Activated CD8-positive, alpha-beta memory T cell treated with anti-CD3 and anti-CD28 coated beads for 4 hours (primary cell): ENCODE data around the gene SELENOF.
"Not testable (repeated sequence)": the region's sequence is repeated elsewhere in the genome, so short reads cannot be mapped to it uniquely, and the experiment has no call there.

ENCODE experiments used
- DNase-seq, 2 donors: peaks; one replicate each; pipeline ENCODE4 v3.0.0-alpha.2; 2020; ENCODE audit warnings: low read depth in 2 of 2

The SELENOF gene

DNA sequence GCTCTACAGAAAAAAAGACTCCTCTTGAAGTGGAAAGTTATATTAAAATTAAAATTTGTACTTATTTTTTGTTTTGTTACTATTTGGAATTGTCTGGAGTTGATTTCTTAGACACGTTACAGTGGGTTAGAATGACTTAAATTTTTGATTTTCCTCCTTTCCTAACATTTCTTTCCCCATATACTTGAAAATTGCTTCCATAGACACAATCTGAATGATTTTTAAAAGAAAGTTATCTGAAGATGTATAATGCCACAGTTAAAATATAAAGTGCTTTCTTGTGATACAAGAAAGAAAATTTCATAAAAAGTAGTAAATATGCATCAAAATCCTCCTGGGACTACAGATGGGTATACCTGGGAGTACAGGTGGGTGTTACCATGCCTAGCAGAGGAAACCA lies 2.8 kb upstream of the SELENOF start:
- no peak for DNase-seq

DNA sequence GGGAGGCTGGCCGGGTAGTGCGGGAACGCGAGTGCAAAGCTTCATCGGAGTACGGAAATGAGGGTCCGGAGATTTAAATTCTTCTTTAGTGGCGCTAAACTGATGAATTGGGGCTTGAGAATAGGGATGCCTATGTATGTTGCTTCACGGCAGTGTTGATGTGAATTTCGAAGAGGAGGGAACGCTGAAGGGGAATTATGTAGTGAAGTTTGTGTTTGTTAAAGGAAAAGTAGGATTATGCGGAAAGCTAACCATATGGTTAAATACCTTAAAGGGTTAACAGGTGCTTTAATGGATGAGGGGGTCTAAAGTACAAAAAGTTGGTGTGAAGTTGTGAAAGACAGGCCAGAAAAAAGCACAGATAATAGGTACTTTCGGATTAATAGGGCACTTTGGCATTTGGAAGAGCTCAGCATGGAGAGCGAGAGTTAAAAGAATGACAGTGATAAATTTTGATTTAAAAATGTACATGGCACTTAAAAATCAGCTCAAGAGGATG lies 1.9 kb upstream of the SELENOF start:
- DNase-seq: no peak

DNA sequence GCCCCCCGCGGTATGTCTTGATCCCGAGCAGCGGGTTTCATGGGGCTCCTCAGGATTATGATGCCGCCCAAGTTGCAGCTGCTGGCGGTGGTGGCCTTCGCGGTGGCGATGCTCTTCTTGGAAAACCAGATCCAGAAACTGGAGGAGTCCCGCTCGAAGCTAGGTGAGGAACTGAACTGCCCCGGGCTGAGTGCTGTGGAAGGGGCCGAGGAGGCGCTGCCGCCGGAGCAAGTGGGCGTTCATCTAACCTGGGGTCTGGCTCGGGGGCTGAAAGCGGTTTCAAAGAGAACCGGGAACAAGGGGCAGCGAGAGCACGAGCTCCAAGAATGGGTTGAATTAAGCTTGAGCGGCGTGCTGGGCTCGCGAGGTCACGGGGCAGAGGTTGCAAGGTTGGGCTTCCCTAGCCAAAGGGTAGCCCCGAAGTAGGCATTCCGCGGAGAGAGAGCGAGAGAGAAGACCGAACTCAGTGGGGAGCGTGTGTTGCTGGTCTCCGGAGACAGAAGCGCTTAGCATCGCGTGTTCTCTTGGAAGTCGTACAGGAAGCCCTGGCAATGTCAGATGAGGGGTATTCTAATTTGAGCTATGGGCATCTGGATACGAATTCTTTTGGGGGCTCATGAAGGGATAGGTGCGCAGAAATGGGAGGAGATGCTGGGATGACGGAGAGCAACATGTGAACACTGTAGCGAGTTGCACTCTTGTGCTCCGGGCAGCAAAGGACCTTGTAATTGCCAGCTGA lies 1.2 kb upstream of the SELENOF start:
- DNase-seq: peak; percentile 6 to 14

DNA sequence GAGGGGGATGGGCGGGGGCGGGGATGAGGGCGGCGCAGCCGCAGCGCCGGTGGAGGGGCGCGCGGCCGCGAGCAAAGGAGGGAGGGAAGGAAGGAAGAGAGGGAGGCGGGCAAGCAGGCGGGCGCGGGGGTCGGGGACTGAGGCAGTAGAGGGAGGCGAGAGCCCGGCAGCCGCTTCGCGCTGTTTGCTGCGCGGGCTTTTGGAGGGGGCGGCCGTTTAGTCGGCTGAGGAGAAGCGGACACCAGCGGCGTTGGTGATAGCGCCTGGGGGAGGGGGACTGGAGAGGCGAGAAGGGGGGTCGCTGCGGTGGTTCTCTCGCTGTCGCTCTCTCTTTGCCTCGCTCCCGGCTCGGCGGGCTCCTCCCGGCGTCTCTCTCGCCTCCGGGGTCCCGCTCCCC lies 673 bp upstream of the SELENOF start, which contains the start of gene HS2ST1:
HS2ST1 (plus strand) TSS at position 35 of the 397 bp plus-strand sequence.
- DNase-seq: no peak

DNA sequence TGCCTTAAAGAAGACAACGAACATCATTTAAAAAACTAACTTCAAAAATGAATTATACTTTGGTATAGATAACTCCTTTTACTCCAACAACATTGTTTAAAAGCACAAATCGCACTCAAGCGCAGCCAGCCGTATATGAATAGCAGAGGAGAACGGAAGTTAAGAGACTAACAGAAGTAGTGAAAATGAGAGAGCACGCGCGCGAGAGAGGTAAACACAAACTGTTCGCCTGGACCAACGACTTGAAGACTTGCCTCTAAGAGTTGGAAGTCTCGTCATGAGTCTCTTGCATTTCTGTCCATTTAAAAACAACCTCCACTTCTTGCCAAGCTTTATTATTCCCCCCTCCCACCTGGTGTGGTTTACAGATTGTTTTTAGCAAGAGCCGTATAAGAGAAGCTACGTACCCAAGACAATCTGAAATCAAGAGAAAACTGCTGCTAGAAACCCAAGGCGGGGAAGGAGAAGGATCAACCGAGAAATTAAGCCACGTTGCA lies 479 bp downstream of the SELENOF start:
- DNase-seq: peak in 1 of 2 donors; percentile 12

DNA sequence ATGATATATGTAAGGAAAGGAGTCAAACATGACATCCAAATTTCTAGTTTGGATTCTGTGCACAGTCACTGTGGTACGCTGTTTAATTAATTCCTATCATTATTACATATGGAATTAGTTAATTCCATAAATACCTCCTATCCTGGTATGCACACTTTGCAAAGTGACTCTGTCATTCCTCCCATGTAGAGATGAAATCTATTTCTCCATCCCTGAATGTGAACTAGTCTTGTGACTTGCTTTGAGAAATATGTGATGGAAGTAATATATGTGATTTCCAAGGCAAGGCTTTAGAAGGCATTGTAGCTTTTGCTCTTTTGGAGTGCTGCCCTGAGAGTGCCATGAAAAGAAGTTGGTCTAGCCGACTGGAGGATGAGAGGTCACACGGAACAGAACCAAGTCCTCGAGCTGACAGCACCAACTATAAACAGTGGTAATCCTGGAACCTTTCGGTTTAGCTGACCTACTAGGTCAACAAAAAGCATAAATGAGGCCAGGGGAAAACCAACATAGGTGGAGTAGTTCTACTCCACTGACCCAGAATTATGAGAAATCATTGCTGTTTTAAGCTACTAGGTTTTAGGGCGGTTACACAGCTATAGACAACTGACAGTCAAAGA lies 1.5 kb downstream of the SELENOF start:
- DNase-seq: no peak

DNA sequence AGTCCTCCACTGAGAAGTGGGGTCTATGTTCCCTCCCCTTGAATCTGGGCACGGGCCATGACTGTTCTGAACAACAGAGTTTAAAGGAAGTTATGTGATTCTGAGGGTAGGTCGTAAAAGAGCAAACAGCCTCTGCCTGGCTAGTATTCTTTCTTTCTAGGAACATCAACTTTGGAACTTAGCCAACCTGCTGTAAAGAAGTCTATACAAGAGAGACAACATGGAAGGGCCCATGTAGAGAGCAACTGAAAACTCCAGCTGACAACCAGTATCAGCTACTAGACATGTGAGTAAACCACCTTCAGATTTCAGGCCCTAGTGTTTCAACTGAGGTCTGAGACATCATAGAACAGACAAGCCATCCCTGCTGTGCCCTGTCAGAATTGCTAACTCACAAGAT lies 7.5 kb downstream of the SELENOF start:
- DNase-seq: no peak

DNA sequence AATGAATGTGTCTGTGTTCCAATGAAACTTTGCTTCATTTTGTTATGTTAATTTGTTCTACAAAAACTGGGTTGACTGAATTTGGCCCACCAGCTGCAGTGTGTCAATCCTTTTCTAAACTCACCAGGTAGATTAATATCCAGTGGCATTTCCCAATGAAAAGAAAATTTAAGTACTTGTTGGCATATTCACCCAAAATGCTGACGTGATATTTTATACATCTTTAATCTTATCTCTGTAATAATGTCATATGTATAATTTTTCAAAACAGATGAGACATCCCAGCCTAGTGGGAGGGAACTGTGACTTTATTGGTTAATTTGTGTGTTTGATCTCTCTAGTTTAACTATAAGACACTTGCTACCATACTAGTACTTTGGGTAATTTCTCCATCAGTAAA lies 8.1 kb downstream of the SELENOF start:
- DNase-seq: no peak

DNA sequence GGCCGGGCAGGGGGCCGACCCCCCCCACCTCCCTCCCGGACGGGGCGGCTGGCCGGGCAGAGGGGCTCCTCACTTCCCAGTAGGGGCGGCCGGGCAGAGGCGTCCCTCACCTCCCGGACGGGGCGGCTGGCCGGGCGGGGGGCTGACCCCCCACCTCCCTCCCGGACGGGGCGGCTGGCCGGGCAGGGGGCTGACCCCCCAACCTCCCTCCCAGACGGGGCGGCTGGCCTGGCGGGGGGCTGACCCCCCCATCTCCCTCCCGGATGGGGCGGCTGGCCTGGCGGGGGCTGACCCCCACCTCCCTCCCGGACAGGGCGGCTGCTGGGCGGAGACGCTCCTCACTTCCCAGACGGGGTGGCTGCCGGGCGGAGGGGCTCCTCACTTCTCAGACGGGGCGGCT lies 14.5 kb downstream of the SELENOF start:
- DNase-seq: not testable (repeated sequence)

DNA sequence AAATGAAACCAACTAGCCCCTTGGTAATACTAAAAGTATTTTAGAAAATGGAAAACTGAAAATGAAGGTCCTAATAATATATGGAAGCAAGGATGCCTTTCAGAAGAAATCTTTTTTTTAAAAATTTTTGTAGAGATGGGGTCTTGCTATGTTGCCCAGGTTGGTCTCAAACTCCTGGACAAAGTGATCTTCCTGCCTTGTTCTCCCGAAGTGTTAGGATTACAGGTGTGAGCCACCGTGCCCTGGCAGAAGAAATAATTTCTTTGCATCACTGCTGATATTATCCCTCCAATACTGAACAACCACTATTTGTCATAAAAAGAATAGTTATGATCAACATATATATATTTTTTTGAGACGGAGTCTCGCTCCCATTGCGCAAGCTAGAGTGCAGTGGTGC lies 25.6 kb downstream of the SELENOF start:
- no peak for DNase-seq

DNA sequence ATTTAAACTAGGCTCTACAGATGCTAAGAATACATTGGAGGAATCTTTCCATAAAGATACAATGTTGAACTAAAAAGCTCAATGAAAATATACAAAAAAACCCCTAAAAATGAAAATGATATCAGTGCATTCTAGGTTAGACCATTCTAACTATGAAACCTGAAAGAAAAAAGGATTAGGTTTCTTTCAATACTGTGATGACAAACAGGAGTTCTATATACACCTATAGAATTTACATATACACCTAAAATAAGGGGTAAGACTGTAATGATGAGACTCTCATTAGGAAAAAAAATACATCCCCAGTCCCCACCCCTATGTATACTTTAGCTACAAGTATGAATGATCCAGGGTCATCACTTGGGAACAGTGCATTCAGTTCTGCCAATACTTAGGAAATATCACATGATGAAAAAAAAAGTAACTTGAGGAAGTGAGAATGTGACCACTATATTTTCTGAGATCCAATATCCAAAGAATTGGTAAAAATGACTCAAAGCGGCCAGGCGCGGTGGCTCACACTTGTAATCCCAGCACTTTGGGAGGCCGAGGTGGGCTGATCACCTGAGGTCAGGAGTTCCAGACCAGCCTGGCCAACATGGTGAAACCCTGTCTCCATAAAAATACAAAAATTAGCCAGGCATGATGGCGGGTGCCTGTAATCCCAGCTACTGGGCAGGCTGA lies 26.3 kb downstream of the SELENOF start:
- no peak for DNase-seq

DNA sequence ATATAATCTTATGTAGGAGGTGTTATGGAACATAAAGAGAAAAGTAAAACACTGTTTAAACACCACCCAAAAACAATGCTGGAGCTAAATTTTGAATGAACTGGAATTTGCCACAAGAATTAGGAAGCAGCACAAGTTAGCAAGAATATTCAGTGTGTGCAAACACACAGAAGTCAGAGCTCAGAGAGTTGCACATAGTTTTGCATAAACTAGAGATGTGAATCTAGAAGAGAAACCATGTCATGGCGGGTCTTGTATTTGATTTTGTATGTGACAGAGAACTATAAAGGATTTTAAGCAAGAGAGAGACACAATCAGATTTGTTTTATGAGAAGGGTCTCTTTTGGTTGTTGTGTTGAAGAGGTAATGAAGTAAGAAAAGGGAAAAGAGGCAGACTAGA lies 38.2 kb downstream of the SELENOF start:
- DNase-seq: no peak

DNA sequence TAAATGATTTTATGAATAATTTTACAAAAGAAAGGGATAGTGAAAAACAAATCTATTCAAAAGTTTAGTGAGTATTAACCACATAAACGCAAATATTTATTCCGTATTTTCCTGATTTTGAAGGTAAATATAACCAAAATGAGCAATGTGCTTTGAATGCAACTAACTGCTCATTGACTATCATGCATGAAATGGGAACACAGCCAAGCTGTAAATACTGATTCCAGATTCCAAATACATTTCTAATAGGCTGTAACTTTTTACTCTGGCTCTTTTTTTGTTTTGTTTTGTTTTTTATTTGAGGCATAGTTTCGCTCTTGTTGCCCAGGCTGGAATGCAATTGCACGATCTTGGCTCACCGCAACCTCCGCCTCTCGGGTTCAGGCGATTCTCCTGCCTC lies 41.8 kb downstream of the SELENOF start:
- DNase-seq: no peak

DNA sequence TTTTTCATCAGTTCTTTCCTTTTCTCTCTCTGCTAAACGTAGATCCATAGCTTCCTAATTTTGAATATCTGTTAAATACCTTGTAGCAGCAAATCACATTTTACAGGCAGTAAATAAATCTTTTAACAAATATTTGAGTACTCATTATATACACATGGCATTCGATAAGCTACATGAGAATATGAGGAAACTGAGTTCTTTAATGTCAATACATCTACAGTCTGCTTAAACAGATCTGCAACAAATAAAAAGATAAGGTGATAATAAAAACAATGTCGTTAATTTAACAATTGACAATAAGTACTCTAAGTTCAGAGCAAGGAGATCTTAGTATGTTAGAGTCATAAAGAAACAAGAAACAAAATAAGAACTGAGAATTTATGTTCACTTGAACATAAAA lies 42.9 kb downstream of the SELENOF start:
- no peak for DNase-seq

DNA sequence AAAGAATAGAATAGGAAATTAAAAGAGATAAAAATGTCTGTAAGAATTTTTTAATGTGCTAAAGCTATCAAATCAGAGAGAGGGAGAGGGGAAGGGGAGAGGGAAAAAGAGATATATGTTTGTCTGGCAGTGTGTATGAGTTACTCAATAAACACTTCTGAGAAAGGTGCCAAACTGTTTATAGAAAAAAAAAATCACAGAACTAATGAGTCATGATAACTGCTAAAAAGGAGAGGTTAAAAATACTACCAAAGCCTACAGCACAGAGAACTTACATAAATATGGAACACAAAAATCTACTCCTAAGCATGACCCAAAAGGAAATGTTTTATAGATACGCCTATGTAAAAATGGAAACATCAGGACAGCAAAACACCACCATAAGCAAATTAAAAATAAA lies 45.4 kb downstream of the SELENOF start:
- no peak for DNase-seq

DNA sequence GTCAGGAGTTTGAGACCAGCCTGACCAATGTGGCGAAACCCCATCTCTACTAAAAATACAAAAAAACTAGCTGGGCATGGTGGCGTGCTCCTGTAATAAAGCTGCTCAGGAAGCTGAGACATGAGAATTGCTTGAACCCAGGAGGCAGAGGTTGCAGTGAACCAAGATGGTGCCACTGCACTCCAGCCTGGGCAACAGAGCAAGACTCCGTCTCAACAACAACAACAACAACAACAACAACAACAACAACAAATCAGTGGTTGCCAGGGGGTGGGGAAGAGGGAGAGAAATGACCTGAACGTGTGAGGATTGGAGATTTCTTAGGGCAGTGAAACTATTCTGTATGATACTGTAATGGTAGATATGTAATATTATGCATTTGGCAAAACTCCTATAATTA lies 46.6 kb downstream of the SELENOF start:
- not testable (repeated sequence) for DNase-seq

DNA sequence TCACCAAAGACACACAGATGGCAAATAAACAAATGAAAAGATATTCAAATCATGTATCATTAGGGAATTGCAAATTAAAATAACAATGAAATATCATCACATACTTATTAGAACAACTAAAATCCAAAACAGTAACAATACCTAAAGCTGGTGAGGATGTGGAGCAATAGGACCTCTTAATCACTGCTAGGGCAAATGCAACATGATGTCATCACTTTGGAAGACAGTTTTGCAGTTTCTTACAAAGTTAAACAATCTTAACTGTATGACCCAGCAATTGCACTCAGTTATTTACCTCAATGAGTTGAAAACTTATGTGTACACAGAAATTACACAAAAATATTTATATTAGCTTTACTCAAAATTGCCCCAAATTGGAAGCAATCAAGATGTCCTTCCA lies 47.3 kb downstream of the SELENOF start:
- DNase-seq: no peak

DNA sequence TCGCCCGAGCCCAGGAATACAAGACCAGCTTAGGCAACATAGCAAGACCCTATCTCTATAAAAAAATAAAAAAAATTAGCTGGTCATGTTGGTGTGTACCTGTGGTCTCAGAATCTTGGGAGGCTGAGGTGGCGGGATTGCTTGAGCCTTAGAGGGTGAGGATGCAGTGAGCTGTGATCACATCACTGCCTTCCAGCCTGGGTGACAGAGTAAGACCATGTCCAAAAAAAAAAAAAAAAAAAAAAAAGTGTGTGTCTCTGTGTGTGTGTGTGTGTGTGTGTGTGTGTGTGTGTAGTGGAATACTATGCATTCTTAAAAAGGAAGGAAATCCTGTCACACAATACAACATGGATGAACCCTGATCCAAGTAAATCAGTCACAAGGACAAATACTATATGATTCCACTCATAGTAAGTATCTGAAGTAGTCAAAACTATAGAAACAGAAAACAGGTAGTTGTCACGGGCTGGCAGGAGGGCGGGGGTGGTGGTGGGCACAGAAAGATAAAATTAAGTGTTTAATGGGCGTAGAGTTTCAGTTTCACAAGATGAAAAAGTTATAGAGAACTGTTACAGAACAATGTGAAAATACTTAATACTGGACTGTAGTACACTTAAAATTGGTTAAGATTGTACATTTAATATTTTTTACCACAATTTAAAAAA lies 47.8 kb downstream of the SELENOF start:
- no peak for DNase-seq

DNA sequence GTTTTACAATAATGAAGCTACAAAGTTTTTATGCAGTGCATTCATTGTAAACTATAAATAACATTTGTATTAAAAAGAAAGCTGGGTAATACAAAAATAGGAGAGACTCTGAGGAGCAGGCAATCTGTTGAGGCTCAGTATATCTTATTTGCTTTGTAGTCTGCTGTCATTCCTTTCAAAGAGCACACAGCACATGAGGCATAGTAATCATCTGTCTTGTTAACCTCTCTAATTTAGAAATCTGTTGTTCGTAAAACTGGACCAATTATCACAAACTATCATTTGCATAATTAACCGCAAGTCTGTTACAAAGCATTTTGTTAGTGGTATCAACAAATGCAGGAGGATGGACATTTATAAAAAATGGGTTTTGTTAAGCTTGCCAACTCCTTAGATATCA lies 51.0 kb downstream of the SELENOF start:
- DNase-seq: no peak

DNA sequence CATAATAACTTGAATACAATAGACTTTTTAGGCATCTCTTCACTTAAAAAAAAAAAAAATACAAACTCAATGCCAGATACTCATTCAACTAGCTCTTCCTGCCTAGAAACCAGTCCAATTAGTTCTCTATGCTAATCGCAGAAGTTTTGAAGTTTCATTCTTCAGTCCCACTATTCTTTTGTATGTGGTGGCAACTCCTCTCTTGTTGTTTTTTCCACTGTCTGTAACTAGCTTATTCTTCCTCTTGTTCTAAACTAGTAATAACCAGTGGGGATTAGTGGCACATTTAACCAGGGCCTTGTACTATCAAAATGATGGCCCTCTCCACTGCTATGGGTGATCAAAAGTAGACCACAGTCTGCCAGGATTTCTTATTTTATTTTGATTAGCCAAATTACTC lies 52.5 kb downstream of the SELENOF start:
- no peak for DNase-seq

DNA sequence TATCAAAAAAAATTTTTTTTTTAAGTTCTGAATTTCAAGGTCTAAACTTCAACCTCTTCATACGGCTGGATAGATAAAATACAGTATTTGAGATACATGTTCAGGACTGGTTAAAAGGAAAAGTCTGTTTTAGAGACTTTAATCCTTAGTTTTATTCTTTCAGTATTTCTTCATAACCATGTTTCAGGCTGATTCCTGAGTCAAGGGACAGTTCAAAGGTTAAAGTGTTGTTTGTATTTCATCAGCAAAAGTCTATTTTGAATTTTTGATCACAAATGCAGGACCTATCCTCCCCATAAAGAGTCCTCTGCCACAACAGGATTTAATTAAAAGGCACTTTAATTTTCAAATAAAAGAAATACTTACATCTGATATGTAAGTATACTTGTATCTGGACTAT lies 53.5 kb downstream of the SELENOF start:
- no peak for DNase-seq

DNA sequence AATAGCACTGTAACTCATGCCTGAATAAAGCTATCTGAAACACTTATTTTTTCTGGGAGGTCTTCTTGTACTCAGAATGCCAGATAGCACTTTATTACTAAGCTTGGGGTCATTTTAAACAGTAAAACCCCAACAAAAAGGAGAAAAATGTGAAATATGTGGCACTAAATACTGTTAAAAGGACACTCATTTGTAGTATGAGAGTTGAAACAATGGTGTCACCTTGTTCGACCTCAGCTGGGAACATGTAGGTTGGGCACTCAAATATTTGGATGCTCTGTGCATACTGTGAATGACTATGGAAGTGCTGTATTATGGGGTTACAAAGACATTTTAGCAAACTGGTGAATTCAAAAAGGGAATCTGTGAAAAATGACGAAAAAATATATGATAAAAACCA lies 53.9 kb downstream of the SELENOF start:
- DNase-seq: no peak
